ENCODE results near the gene HEXD. TPM values are rescaled to one million over a fixed set of nuclear protein-coding genes. Genes with fewer than 3 reads are reported as not detected.

HEXD gene
- polyA plus RNA-seq, 1 donor, result 29.3 TPM

DNA sequence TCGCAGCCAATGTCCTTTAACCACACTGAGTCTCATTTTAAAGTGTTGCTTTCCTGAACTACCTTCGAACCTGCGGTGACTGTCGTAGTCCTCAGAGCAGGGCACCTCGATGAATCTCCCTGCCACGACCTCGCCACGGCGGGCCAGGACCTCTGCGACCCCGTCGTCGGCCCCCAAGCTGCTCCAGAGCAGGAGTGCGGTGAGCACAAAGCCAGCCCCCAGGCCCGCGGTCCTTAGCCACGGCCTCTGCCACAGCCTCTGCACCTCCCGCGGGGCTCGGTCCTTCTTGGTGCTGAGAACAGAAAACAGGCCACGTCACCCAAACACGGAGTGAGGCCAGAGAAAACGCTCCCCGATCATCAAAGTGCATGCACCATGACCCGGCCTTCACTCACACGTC lies 2.8 kb upstream of the HEXD start:
- no peak for DNase-seq

- DNase-seq, result no peak
Measured at GRCh38 chr17:82415786-82416185, 2.4 kb upstream of the HEXD start.

DNA sequence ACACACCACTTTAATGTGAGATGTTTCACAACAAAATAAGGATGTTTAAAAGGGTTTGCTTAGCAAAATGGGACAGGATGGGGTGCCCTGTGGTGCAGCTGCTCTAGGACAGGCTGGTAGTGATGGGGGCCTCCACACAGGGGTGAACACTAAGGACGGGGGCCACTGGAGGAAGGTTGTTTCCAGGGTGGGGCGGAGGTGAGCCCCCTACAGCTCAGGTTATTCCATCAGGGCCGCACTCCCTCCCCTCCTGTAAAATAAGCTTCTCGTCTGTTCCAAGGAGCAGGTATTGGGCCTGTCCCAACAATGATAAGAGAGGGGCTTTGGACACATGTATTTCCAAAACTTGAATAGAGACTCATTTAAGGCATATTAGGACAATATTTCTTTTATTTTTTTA lies 1.9 kb upstream of the HEXD start:
- DNase-seq, result no peak

DNA sequence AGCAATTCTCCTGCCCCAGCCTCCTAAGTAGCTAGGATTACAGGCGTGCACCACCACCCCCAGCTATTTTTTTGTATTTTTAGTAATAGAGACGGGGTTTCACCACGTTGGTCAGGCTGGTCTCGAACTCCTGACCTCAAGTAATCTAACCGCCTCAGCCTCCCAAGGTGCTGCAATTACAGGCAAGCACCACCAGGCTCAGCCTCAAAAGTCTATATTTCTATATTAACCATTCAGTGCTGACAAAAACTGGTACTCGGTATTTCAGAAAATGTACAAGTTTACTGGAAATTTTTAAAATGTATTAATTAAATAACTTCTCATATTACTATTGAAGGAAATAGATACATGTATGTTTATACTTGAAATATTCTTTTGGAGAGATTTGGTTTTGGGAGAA lies 1.4 kb upstream of the HEXD start:
- DNase-seq, result no peak

DNA sequence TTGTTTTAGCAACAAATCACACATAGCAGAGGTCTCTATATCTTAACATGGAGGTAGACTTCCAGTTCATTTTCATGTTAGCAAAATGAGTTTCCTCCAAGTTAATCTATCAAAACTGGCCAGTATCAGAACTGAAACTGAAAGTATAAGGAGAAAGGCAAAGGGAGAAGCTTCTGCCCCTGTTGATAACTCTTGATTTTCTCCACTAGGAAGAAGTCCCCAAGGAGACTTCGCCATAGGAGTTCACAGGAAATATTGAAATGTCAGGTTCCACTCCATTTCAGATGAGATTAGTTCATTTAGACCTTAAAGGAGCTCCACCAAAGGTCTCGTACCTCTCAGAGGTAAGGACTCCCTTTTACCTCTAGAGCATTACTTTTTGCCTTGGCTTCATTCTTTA lies 1.4 kb downstream of the HEXD start:
- no peak for DNase-seq

DNA sequence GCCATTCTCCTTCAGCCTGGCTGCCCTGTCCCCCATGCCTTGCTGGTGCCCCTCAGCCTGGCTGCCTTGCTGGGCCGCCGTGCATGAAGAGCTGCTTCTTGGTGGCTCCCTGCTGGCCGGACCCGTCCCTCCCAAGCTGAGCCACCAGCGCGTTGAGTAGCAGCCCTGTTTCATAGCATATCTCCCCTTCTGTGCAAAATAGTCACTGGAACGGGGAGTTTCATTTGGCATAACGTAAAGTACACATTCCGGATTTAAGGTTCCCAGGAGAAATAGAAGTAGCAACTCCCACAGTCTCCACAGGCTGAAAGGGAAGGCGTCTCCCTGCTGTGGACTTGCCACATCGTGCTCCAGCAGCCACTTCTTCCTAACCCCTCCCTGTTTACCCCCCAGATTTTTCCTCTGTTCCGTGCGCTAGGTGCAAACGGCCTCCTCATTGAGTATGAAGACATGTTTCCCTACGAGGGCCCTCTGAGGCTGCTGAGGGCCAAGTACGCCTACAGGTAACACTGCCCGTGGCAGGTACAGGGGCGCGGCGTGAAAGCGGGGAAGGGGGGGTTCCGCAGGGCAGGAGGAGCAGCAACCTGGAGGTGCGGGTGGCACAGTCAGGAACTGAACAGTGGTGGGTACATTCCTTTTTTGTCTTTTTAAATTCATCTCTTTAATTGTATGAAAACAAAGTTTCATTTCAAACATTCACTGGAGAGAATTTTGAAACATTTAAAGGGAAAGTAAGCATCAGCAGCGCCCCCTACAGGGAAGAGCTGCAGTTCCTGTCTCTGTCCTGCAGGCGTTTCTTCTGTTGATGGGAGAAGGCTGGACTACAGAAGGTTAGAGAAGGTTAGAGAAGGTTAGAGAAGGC lies 6.1 kb downstream of the HEXD start:
- DNase-seq, result no peak

DNA sequence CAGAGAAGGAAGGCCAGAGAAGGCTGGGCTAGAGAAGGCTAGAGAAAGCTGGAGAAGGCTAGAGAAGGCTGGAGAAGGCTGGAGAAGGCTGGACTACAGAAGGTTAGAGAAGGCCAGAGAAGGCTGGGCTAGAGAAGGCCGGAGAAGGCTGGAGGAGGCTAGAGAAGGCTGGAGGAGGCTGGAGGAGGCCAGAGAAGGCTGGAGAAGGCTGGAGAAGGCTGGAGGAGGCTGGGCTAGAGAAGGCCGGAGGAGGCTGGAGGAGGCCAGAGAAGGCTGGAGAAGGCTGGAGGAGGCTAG lies 6.7 kb downstream of the HEXD start:
- DNase-seq, result no peak

GRCh38 chr17:82428546-82428945 lies 10.4 kb downstream of the HEXD start:
- no peak for DNase-seq

- DNase-seq, result no peak
Measured at GRCh38 chr17:82429824-82430223, 11.7 kb downstream of the HEXD start.

GRCh38 chr17:82432017-82432416 lies 13.9 kb downstream of the HEXD start:
- no peak for DNase-seq

DNA sequence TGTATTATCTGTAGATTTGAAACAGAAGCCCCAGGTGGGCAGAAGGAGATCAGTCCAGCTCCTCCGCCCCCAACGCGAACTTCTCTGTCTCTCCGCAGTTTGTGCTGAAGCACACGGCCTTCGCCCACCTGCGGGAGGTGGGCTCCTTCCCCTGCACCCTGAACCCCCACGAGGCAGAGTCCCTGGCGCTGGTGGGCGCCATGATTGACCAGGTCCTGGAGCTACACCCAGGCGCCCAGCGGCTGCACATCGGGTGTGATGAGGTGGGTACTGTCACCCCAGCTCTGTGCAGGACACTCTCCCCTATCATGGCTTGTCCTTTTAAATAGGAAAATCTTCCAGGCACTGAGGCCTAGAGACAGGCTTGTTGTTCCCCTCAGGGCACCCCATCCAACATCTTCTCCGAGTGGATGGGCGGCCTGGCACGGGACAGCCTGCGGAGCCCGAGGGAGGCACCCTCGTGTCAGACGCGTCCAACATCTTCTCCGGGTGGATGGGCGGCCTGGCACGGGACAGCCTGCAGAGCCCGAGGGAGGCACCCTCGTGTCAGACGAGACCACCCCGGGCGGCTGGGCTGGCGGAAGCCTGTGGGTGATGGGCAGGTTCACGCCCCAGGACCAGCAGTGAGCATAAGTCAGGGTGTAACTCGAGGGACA lies 15.5 kb downstream of the HEXD start:
- no peak for DNase-seq

- DNase-seq, result no peak
Measured at GRCh38 chr17:82434216-82434565, 16.0 kb downstream of the HEXD start.

- DNase-seq, result no peak
Measured at GRCh38 chr17:82435103-82435502, 17.0 kb downstream of the HEXD start.

DNA sequence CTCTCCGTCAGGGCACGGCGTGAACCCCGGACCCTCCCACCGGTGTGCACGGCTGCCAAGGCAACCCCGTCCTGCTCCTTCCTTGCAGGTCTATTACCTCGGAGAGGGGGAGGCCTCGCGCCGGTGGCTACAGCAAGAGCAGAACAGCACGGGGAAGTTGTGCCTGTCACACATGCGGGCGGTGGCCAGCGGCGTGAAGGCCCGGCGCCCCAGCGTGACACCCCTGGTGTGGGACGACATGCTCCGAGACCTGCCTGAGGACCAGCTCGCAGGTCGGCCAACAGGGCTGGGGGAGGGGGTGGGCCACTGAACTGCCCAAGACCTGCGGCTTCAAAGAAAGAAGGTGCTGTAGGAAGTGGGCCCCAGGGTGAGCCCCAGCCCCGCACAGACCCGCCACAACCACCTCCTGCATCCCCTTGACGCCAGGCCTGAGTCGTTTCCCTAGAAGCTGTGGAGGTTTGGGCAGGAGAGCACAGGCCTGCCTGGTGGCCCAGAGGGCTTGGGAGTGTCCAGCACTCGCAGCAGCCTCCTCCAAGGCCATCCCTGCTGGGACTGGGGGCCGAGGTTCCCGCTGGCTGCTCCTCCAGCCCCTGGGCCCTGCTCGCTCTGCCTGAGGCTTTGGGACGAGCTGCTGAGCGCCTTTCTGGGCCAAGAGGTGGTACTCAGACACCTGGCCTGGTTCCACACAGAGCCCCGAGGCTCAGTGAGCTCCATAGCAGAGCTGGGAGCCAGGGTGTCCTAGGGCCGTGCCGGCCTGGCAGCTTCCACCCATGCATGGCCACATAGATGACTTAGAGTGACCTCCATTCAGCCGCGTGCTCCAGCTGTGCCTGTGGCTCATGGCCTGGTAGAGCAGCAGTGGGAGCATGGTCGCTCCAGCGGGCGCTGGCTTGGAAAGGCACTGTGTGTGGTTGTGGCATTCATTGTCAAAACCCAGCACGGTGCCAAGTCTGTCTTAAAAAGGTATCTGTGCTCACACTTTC lies 17.7 kb downstream of the HEXD start:
- no peak for DNase-seq

- no peak for DNase-seq
Measured at GRCh38 chr17:82436601-82437324, 18.6 kb downstream of the HEXD start.

DNA sequence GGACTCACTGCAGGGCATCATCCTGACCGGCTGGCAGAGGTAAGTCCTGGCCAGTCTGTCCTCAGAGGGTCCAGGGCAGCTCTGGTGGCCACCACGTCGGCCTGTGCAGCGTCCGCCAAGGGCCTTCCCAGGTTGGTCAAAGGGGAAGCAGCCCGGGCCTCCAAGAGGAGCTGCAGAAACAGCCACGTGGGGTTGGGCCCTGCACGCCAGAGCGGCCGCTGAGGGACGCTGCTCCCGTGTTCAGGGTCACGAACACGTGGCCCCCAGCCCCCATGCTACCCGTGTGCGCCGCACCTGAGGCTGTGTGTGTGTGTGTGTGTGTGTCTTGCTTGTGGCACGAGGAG lies 19.1 kb downstream of the HEXD start:
- no peak for DNase-seq

- DNase-seq, result no peak
Measured at GRCh38 chr17:82438401-82439193, 20.4 kb downstream of the HEXD start.

GRCh38 chr17:82439194-82439828 lies 21.2 kb downstream of the HEXD start:
- DNase-seq, result no peak

DNA sequence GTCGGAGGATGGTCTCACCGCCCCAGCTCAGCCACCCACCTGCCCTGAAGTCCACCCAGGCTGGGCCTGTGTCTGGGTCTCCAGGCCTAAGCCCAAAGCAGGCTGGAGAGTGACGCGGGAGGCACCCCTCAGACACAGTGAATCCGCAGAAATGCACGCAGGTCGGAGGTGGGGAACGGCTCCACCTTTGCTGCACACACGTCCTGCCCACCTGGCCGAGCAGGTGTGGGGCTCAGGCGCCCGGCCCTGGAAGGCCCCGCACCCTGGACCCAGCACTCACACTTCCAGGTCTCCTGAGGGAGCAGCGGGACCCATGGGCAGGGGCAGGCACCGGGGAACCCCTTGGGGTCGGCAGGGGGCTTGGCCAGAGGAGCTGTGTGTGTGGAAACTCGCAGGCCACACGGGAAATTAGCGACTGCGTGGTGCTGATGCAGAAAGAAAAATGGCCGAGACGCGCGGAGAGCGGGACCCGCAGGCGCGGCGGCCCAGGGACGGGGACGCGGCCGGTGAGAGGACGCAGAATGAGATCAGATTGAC lies 21.8 kb downstream of the HEXD start:
- no peak for DNase-seq

GRCh38 chr17:82440469-82440981 lies 22.4 kb downstream of the HEXD start:
- no peak for DNase-seq
